WTC11 (cell line): ENCODE results near the gene MLEC. TPM values are rescaled to one million over a fixed set of nuclear protein-coding genes. Genes with fewer than 3 reads are reported as not detected.

Experiments used
- ARID4B ChIP-seq: sonication (generic); formaldehyde crosslinking; IDR thresholded peaks from 2 replicates; pipeline ENCODE4 v1.8.0; 2023; ENCODE audit warnings: missing genetic modification reagents, mild to moderate bottlenecking, borderline replicate concordance
- CDX4 ChIP-seq: fragments of 250-450 bp; sonication (Bioruptor Pico); IDR thresholded peaks from 2 replicates; pipeline ENCODE4 v1.9.0; 2021; ENCODE audit warnings: moderate library complexity, mild to moderate bottlenecking, inconsistent platforms, borderline replicate concordance
- E2F4 ChIP-seq: sonication (generic); formaldehyde crosslinking; IDR thresholded peaks from 2 replicates; pipeline ENCODE4 v1.8.1; 2022; ENCODE audit warnings: low read depth, mild to moderate bottlenecking, moderate library complexity, missing genetic modification reagents, borderline replicate concordance
- ETV6 ChIP-seq: sonication (generic); formaldehyde crosslinking; IDR thresholded peaks from 2 replicates; pipeline ENCODE4 v1.8.1; 2022; ENCODE audit warnings: mild to moderate bottlenecking, missing genetic modification reagents
- FOXP1 ChIP-seq: sonication (generic); formaldehyde crosslinking; IDR thresholded peaks from 2 replicates; pipeline ENCODE4 v1.8.0; 2022; ENCODE audit warnings: missing genetic modification reagents, mild to moderate bottlenecking, moderate library complexity, borderline replicate concordance
- MYBL2 ChIP-seq: sonication (generic); formaldehyde crosslinking; IDR thresholded peaks from 2 replicates; pipeline ENCODE4 v1.8.1; 2023; ENCODE audit warnings: mild to moderate bottlenecking, moderate library complexity, missing genetic modification reagents
- NFE2L1 ChIP-seq: sonication (generic); formaldehyde crosslinking; IDR thresholded peaks from 2 replicates; pipeline ENCODE4 v1.8.1; 2023; ENCODE audit warnings: missing genetic modification reagents
- NFYB ChIP-seq: sonication (generic); formaldehyde crosslinking; conservative IDR thresholded peaks from 2 replicates; pipeline ENCODE4 v1.8.0; 2022; ENCODE audit warnings: low read depth, missing genetic modification reagents
- PRDM15 ChIP-seq: sonication (generic); formaldehyde crosslinking; IDR thresholded peaks from 2 replicates; pipeline ENCODE4 v1.8.0; 2022; ENCODE audit warnings: missing genetic modification reagents
- SP1 ChIP-seq: sonication (generic); formaldehyde crosslinking; conservative IDR thresholded peaks from 2 replicates; pipeline ENCODE4 v1.8.1; 2022; ENCODE audit warnings: missing genetic modification reagents
- TCF7 ChIP-seq: sonication (generic); formaldehyde crosslinking; IDR thresholded peaks from 2 replicates; pipeline ENCODE4 v1.8.0; 2022; ENCODE audit warnings: mild to moderate bottlenecking, low read depth, missing genetic modification reagents, moderate library complexity
- USF1 ChIP-seq: sonication (generic); formaldehyde crosslinking; IDR thresholded peaks from 2 replicates; pipeline ENCODE4 v1.8.0; 2022; ENCODE audit warnings: mild to moderate bottlenecking, missing genetic modification reagents
- ZBTB43 ChIP-seq: sonication (generic); formaldehyde crosslinking; IDR thresholded peaks from 2 replicates; pipeline ENCODE4 v1.8.1; 2023; ENCODE audit warnings: mild to moderate bottlenecking, missing genetic modification reagents
- ZNF263 ChIP-seq: sonication (generic); formaldehyde crosslinking; IDR thresholded peaks from 2 replicates; pipeline ENCODE4 v1.8.1; 2022; ENCODE audit warnings: low read depth, mild to moderate bottlenecking, moderate library complexity, missing genetic modification reagents
- total RNA-seq: library from RNA; stranded (reverse); gene quantifications from 3 replicates; pipeline ENCODE4 v1.2.3, GENCODE V29; 2021

The MLEC gene
- total RNA-seq, 1 experiment from 2014 or later: 278 TPM

GRCh38 chr12:120640861-120641833 is 45.8 kb upstream of the MLEC start (continued):
- TF ChIP-seq NFYB (no peak), ARID4B (peak; percentile 84), TCF7 (CRISPR knock-in tag) (peak; percentile 89), MYBL2 (peak; percentile 65; the same call in 1 of the 2 replicates), NFE2L1 (CRISPR knock-in tag) (0 out of 2 replicates have a peak, but pooled peaks have one; percentile 34), ZNF263 (CRISPR knock-in tag) (peak; percentile 84; the same call in 1 of the 2 replicates), USF1 (CRISPR knock-in tag) (peak; percentile 52; the same call in 1 of the 2 replicates), E2F4 (CRISPR knock-in tag) (peak; percentile 64), CDX4 (CRISPR knock-in tag) (no peak), ZBTB43 (CRISPR knock-in tag) (peak; percentile 57; the same call in 1 of the 2 replicates), SP1 (CRISPR knock-in tag) (peak; percentile 65), PRDM15 (CRISPR knock-in tag) (peak; percentile 12; the same call in 1 of the 2 replicates), ETV6 (peak; percentile 85), FOXP1 (CRISPR knock-in tag) (peak; percentile 85; the same call in 1 of the 2 replicates)
